K562 (cell line): ENCODE data around the gene NMNAT3. TPM values are rescaled to one million over a fixed set of nuclear protein-coding genes. Genes with fewer than 3 reads are reported as not detected.

Experiments
- ATAC-seq: fragments of 200-7000 bp; cut with Tn5 transposase; 3 replicates; pipeline ENCODE4 v1.9.1; 2020; ENCODE audit warnings: moderate library complexity
- BruUV-seq: library from RNA; stranded (reverse); fragments of 400-500 nt; replicated peaks from 2 replicates; lab custom pipeline; 2021; lab: Mats Ljungman, UMichigan
- CTCF ChIA-PET: fragments of 300-600 bp; formaldehyde crosslinking; extraction: SDS; loops from one replicate; lab custom pipeline; 2021; ENCODE audit warnings: low intra/inter-chr PET ratio; lab: Yijun Ruan, JAX
- POLR2A ChIA-PET: fragments of 300-600, 350-650 bp; sonication (Branson Sonifier 250); formaldehyde crosslinking; extraction: SDS; loops from one replicate; lab custom pipeline; 2021; ENCODE audit warnings: antibody characterized with exemption, inconsistent platforms; lab: Yijun Ruan, JAX
- DNase-seq, 4 experiments: peaks; one replicate each; pipeline versions ENCODE4 v3.0.0 to v3.0.0-alpha.2; 2011 to 2018; ENCODE audit warnings: low spot score in 3 of 4, mixed read lengths in 3 of 4; ENCODE audit errors: extremely low read depth in 1 of 4
- FAIRE-seq: peaks from 2 replicates; lab custom pipeline; 2011; peaks lifted over from hg19 to GRCh38; lab: Jason Lieb, UNC
- H2AFZ ChIP-seq: 2 replicates; pipeline ENCODE4 v1.6.0; 2011; ENCODE audit warnings: low read depth, low read length, control low read depth, inconsistent platforms
- H3K27ac ChIP-seq: fragments of 200-600 bp; 3 replicates; pipeline ENCODE4 v1.8.0; 2011; ENCODE audit warnings: low read depth, mild to moderate bottlenecking, control low read depth, inconsistent platforms, low read length, moderate library complexity, mixed read lengths; ENCODE audit errors: extremely low read depth
- H3K27me3 ChIP-seq, 2 experiments: fragments of 300-600 bp in 1 of 2; 2 replicates in 1 of 2; 3 replicates in 1 of 2; pipeline versions ENCODE4 v1.6.0 to v1.8.0; 2011; ENCODE audit warnings: inconsistent platforms in 2 of 2, low read length in 2 of 2, mild to moderate bottlenecking in 1 of 2, mixed read lengths in 1 of 2, moderate library complexity in 1 of 2; ENCODE audit not compliant: control insufficient read depth in 2 of 2, insufficient read depth in 2 of 2
- H3K36me3 ChIP-seq: fragments of 300-600 bp; 3 replicates; pipeline ENCODE4 v1.8.0; 2011; ENCODE audit warnings: mild to moderate bottlenecking, low read length, inconsistent platforms; ENCODE audit not compliant: control insufficient read depth, insufficient read depth
- H3K4me1 ChIP-seq, 2 experiments: fragments of 200-600 bp in 1 of 2; replicated peaks in 1 of 2; 2 replicates in 1 of 2; 3 replicates in 1 of 2; pipeline versions ENCODE4 v1.5.1 to v1.8.0; 2011; ENCODE audit warnings: inconsistent platforms in 2 of 2, low read length in 2 of 2, mild to moderate bottlenecking in 1 of 2, mixed read lengths in 1 of 2, moderate library complexity in 1 of 2; ENCODE audit not compliant: control insufficient read depth in 2 of 2, insufficient read depth in 2 of 2
- H3K4me2 ChIP-seq: 2 replicates; pipeline ENCODE4 v1.6.1; 2011; ENCODE audit warnings: low read length, control low read depth, inconsistent platforms, mixed read lengths; ENCODE audit not compliant: insufficient read depth
- H3K4me3 ChIP-seq: fragments of 200-600 bp; sonication (generic), shearing (Covaris generic); 2 replicates; pipeline ENCODE4 v1.5.1; 2016; ENCODE audit warnings: control low read depth, inconsistent platforms
- H3K79me2 ChIP-seq: fragments of 200-600 bp; 3 replicates; pipeline ENCODE4 v1.8.0; 2011; ENCODE audit warnings: low read length, inconsistent platforms; ENCODE audit not compliant: control insufficient read depth, insufficient read depth
- H3K9ac ChIP-seq, 2 experiments: 2 replicates each; pipeline versions ENCODE4 v1.6.0 to v1.6.1; 2011; ENCODE audit warnings: low read depth in 2 of 2, low read length in 2 of 2, control low read depth in 1 of 2, inconsistent platforms in 1 of 2, mild to moderate bottlenecking in 1 of 2, mixed read lengths in 1 of 2; ENCODE audit not compliant: insufficient read depth in 1 of 2
- H3K9me1 ChIP-seq: one replicate; pipeline ENCODE4 v1.6.0; 2011; ENCODE audit warnings: inconsistent platforms, mild to moderate bottlenecking, low read length, moderate library complexity; ENCODE audit not compliant: control insufficient read depth, insufficient read depth
- H3K9me3 ChIP-seq: replicated peaks from 2 replicates; pipeline ENCODE4 v1.5.1; 2011; ENCODE audit warnings: low read depth, low read length, inconsistent platforms; ENCODE audit not compliant: control insufficient read depth, insufficient read depth
- H4K20me1 ChIP-seq: replicated peaks from 2 replicates; pipeline ENCODE4 v1.6.1; 2011; ENCODE audit warnings: low read length, inconsistent platforms, mixed read lengths; ENCODE audit not compliant: control insufficient read depth, insufficient read depth
- ARID3B ChIP-seq: fragments of 250-450 bp; sonication (Bioruptor Pico); IDR thresholded peaks from 2 replicates; pipeline ENCODE4 v1.4.0; 2020; ENCODE audit warnings: borderline replicate concordance
- GMEB1 ChIP-seq: fragments of 250-450 bp; sonication (Bioruptor Pico); IDR thresholded peaks from 2 replicates; pipeline ENCODE4 v1.4.0; 2020; ENCODE audit warnings: mild to moderate bottlenecking
- MCM5 ChIP-seq: fragments of 450-650 bp; IDR thresholded peaks from 2 replicates; pipeline ENCODE4 v1.6.1; 2016; ENCODE audit warnings: low read depth
- SRSF7 ChIP-seq: fragments of 200-400 bp; formaldehyde crosslinking; optimal IDR thresholded peaks from 2 replicates; pipeline ENCODE3; 2017; ENCODE audit warnings: mild to moderate bottlenecking, low read depth, low read length
- TSHZ1 ChIP-seq: fragments of 250-450 bp; sonication (Bioruptor Pico); IDR thresholded peaks from 2 replicates; pipeline ENCODE4 v1.4.0; 2020; ENCODE audit warnings: mild to moderate bottlenecking, moderate library complexity
- ZNF551 ChIP-seq: fragments of 250-450 bp; sonication (Bioruptor Pico); IDR thresholded peaks from 2 replicates; pipeline ENCODE4 v1.5.0; 2021; ENCODE audit warnings: mild to moderate bottlenecking, moderate library complexity
- WGBS: fragments of 100-300 bp; shearing (Covaris generic); methylation state at CpG from one replicate; pipeline ENCODE4 v1.1.6; 2016; ENCODE audit warnings: low coverage, mixed read lengths; ENCODE audit not compliant: insufficient coverage; ENCODE audit errors: missing lambda C conversion rate; 5-methylcytosine and 5-hydroxymethylcytosine counted together
- in situ Hi-C: fragments of 300-500 bp; cut with MboI; formaldehyde crosslinking; loops from 4 replicates; pipeline ENCODE4 v1.15.0; 2018; ENCODE audit warnings: inconsistent platforms, mixed read lengths
- intact Hi-C: fragments of 100-400 bp; cut with micrococcal nuclease; formaldehyde crosslinking; loops from 2 replicates; pipeline ENCODE4 v1.14.2; 2022
- polyA plus RNA-seq, 8 experiments: library from polyadenylated mRNA; depleted of rRNA in 4 of 8; stranded (reverse) in 5 of 8; unstranded in 3 of 8; fragments of >200 nt; fragmentation: Nextera tagmentation in 2 of 8; fragmentation: Illumina TruSeq in 1 of 8; extraction: Ambion mirVana in 2 of 8; extraction: Trizol in 1 of 8; gene quantifications; 2 replicates each; pipeline versions ENCODE4 v1.2.1 to v1.2.3, GENCODE V29; 2011 to 2014; ENCODE audit warnings: inconsistent platforms in 1 of 8, missing spikeins in 1 of 8
- total RNA-seq, 7 experiments: library from RNA; depleted of rRNA in 6 of 7; stranded (reverse); fragments of >200 nt in 6 of 7; fragmentation: Illumina TruSeq in 2 of 7; extraction: Trizol in 2 of 7; gene quantifications; 2 replicates each; pipeline versions ENCODE4 v1.2.1 to v1.2.3, GENCODE V29; 2011 to 2021; ENCODE audit warnings: low replicate concordance in 1 of 7

NMNAT3 gene
- total and polyA plus RNA-seq, 9 of the 15 experiments (the other 6 are each of a cell fraction or from before 2014, with no cell fraction given) = 2.3 to 12.5 (median 6.6) TPM

- H2AFZ ChIP-seq = no peak overlapping the region
- DNase-seq (no peak), FAIRE-seq (no peak), ATAC-seq (no peak)
- no peak overlapping the region for H3K4me3 ChIP-seq
- no peak overlapping the region for H3K9ac ChIP-seq
- BruUV-seq = no TSS peak
- no peaks in the 10 kb centered on the region for H3K36me3 ChIP-seq
- in situ Hi-C loops = no loop called here
- H3K9me1 ChIP-seq = no peaks in the 10 kb centered on the region
- intact Hi-C loops = loop anchor here (5.0 kb wide), 1 partner anchor 152 kb away; the partner anchor contains the start of gene NMNAT3
- H3K27me3 ChIP-seq = peaks cover 2 to 13% of the 10 kb centered on the region in 2 experiments; a peak in 3 of 5 replicates
- no peaks in the 10 kb centered on the region; the same call in 1 of the 2 replicates for H3K9me3 ChIP-seq
- no peak overlapping the region for H3K27ac ChIP-seq
- no peaks in the 10 kb centered on the region for H4K20me1 ChIP-seq
- no peaks in the 10 kb centered on the region for H3K79me2 ChIP-seq
- TF ChIP-seq GMEB1 (CRISPR knock-in tag) = no peak
- TF ChIP-seq MCM5 = no peak
- no peak for TF ChIP-seq ARID3B
- no peak for TF ChIP-seq TSHZ1
- no peak for TF ChIP-seq ZNF551 (CRISPR knock-in tag)
- no peak for TF ChIP-seq SRSF7
- TF ChIP-seq, all 486 proteins: peak for 0
- Histone ChIP-seq H3K4me2 (no peak overlapping the region), H3K4me1 (peaks cover 0 to 1% of the 10 kb centered on the region in 2 experiments; a peak in 2 of 5 replicates)
- POLR2A ChIA-PET = no interaction called here
- WGBS = 3% methylated on average over 7 of the region's 7 CpGs
- CTCF ChIA-PET = no interaction called here
Measured at GRCh38 chr3:139524841-139525636, 152.7 kb downstream of the NMNAT3 start.
